Ascending aorta (tissue), 2 donors: Measurements from ENCODE around the gene MORN5. TPM values are rescaled to one million over a fixed set of nuclear protein-coding genes. Genes with fewer than 3 reads are reported as not detected.

Experiments used
- DNase-seq, 2 donors: peaks; one replicate each; pipeline ENCODE4 v3.0.0-alpha.2; 2019; ENCODE audit warnings: low spot score in 2 of 2
- H3K27ac ChIP-seq, 2 donors: fragments of 200-600 bp; sonication (generic); one replicate each; pipeline ENCODE4 v1.5.1; 2016 to 2017; ENCODE audit warnings: mild to moderate bottlenecking in 1 of 2
- H3K27me3 ChIP-seq: fragments of 200-600 bp; sonication (generic); one replicate; pipeline ENCODE4 v1.5.1; 2017
- H3K36me3 ChIP-seq, 2 donors: fragments of 200-600 bp; sonication (generic); one replicate each; pipeline ENCODE4 v1.5.1; 2016
- H3K4me1 ChIP-seq, 2 donors: fragments of 200-600 bp; sonication (generic); one replicate each; pipeline ENCODE4 v1.5.1; 2016 to 2017; ENCODE audit warnings: mild to moderate bottlenecking in 1 of 2
- H3K4me3 ChIP-seq, 2 donors: fragments of 200-600 bp; sonication (generic); one replicate each; pipeline ENCODE4 v1.5.1; 2016 to 2017; ENCODE audit warnings: mild to moderate bottlenecking in 1 of 2
- H3K9me3 ChIP-seq, 2 donors: fragments of 200-600 bp; sonication (generic); one replicate each; pipeline ENCODE4 v1.5.1; 2016
- intact Hi-C: fragments of 100-400 bp; cut with DNase I; formaldehyde crosslinking; loops from one replicate; pipeline ENCODE4 v1.15.1; 2023
- total RNA-seq: library from RNA; depleted of rRNA; stranded (reverse); fragments of >200 nt; gene quantifications from one replicate; pipeline ENCODE4 v1.1.0, GENCODE V29; 2016
- TF ChIP-seq, protein P1 (sequence below), 3 experiments: fragments of 200-600 bp in 2 of 3; fragments of 450-650 bp in 1 of 3; sonication (generic) in 2 of 3; IDR thresholded peaks; one replicate each; pipeline ENCODE4 v1.5.1; 2016 to 2019; ENCODE audit warnings: antibody characterized with exemption in 3 of 3, mild to moderate bottlenecking in 1 of 3, moderate library complexity in 1 of 3

MORN5 gene
- total RNA-seq, 1 donor from 2014 or later, result not detected

DNA sequence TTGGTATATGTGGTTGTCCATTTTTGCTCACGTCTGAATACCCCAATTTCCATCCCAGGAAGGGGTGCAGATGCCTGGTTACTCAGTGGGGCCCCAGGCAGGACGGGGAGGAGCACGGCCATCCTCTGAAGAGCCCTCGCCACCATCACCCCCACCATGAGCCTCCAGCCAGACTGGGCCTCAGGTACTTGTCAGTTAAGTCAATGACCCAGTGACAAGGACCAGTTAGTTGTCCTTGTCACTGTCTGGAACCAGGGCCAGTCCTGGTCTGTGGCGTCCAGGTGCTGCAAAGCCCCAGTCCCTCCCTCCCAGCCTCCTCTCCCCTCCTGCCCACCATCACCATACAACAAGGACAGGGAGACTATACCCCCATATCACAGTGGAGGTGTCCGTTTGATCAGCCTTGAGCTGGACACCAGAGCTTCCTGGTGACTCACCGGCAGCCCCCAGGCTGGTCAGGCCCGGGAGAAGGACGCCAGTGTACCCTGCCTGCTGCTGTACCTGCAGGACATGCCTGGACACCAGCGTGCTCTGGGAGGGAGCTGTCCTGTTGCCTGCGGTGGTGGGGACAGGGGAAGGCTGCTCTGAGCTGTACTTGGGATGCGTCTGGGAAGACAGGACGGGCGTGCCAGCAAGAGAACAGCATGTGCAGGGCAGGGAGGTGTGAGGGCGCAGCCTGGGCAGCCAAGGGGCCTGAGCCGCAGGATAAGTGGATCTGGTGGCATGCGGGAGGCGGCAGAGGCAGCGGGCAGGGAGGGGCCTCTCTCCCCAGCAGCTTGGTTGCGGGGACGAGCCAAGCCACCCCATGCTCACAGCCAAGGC lies 34.0 kb upstream of the MORN5 start:
- Histone ChIP-seq H3K27ac (no peak overlapping the region), H3K36me3 (no peaks in the 10 kb centered on the region), H3K4me1 (peaks cover 7 to 12% of the 10 kb centered on the region in 2 donors), H3K4me3 (peak overlapping the region; percentile 31 to 42), H3K9me3 (no peaks in the 10 kb centered on the region), H3K27me3 (no peaks in the 10 kb centered on the region)
- intact Hi-C loops, result loop anchor here (1.0 to 10.0 kb wide), 3 partner anchors 225 to 689 kb away; no protein-coding TSS in a partner anchor
- no peak for DNase-seq
- TF ChIP-seq, protein P1, sequence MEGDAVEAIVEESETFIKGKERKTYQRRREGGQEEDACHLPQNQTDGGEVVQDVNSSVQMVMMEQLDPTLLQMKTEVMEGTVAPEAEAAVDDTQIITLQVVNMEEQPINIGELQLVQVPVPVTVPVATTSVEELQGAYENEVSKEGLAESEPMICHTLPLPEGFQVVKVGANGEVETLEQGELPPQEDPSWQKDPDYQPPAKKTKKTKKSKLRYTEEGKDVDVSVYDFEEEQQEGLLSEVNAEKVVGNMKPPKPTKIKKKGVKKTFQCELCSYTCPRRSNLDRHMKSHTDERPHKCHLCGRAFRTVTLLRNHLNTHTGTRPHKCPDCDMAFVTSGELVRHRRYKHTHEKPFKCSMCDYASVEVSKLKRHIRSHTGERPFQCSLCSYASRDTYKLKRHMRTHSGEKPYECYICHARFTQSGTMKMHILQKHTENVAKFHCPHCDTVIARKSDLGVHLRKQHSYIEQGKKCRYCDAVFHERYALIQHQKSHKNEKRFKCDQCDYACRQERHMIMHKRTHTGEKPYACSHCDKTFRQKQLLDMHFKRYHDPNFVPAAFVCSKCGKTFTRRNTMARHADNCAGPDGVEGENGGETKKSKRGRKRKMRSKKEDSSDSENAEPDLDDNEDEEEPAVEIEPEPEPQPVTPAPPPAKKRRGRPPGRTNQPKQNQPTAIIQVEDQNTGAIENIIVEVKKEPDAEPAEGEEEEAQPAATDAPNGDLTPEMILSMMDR (IDR thresholded peaks at IDR 0.05), result no peak

DNA sequence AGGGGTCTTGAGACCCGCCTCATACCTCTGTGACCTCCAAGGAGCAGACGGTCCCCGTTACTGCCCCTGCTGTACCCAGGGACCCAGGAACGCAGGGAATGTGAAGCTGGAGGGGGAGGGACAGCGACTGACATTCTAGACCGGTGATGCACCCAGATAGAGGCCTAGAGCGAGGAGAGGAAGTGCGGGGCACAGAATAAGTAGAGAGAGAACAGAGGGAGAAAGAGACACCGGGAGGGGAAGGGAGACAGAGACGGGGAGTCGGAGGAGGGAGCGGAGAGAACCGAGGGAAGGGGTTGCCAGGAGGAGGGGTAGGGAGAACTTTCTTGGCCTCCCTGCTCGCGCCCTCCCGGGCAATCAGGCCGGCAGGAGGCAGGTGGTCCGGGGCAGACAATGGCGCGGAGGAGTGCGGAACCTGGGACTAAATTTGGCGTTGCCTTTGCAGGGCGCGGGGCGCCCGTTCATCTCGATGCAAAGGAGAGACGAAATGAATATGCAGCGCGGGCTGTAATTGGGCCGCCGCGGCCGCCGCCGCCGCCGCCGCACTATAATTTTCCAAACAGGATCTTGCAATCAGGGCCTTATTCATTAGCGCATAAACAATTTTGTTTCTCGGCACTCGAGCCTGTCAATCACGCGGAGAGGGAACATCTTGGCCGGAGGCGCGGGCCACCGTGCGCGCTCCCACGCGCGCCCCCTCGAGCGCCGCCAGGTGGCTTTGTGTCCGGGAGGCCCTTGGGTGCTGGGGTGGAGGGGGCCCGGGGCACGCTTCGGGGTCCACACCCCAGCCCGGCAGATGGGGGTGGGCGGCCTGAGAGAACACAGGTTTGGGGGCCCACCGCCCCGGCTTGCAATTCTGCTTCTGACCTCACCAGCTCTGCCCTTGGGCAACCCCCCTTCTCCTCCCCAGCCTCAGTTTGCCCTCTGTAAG lies 33.1 kb upstream of the MORN5 start:
- Histone ChIP-seq H3K27me3 (peaks cover 2% of the 10 kb centered on the region), H3K36me3 (no peaks in the 10 kb centered on the region), H3K4me1 (peaks cover 7 to 12% of the 10 kb centered on the region in 2 donors), H3K27ac (no peak overlapping the region), H3K4me3 (peak overlapping the region; percentile 31 to 42), H3K9me3 (no peaks in the 10 kb centered on the region)
- TF ChIP-seq, protein P1 (IDR thresholded peaks at IDR 0.05), result no peak
- intact Hi-C loops, result loop anchor here (10.0 kb wide), 2 partner anchors 328 to 688 kb away; no protein-coding TSS in a partner anchor
- no peak for DNase-seq

DNA sequence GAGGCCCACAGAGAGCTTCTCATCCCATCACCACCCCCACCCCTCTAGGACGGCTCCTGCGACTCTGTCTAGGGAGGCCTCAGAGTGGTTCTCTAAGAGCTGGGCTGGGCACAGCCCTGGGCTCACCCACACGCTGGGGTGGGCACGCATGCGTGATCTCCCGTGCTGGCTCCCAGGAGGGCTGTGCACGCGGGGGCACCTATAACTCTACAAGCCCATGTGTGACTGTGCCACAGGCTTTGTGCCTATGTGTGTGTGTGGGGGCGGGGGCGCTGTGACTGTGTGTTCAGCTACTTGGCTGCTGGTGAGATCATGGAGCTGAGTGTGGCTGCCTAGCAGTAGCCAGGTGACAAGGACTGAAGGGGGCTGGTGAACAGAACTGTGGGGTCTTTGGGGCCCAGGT lies 32.3 kb upstream of the MORN5 start:
- Histone ChIP-seq H3K27me3 (peaks cover 5% of the 10 kb centered on the region), H3K27ac (no peak overlapping the region), H3K4me3 (no peak overlapping the region), H3K4me1 (peaks cover 7 to 12% of the 10 kb centered on the region in 2 donors), H3K9me3 (no peaks in the 10 kb centered on the region), H3K36me3 (no peaks in the 10 kb centered on the region)
- intact Hi-C loops, result loop anchor here (10.0 kb wide), 2 partner anchors 327 to 687 kb away; no protein-coding TSS in a partner anchor
- TF ChIP-seq, protein P1 (IDR thresholded peaks at IDR 0.05), result no peak
- no peak for DNase-seq

DNA sequence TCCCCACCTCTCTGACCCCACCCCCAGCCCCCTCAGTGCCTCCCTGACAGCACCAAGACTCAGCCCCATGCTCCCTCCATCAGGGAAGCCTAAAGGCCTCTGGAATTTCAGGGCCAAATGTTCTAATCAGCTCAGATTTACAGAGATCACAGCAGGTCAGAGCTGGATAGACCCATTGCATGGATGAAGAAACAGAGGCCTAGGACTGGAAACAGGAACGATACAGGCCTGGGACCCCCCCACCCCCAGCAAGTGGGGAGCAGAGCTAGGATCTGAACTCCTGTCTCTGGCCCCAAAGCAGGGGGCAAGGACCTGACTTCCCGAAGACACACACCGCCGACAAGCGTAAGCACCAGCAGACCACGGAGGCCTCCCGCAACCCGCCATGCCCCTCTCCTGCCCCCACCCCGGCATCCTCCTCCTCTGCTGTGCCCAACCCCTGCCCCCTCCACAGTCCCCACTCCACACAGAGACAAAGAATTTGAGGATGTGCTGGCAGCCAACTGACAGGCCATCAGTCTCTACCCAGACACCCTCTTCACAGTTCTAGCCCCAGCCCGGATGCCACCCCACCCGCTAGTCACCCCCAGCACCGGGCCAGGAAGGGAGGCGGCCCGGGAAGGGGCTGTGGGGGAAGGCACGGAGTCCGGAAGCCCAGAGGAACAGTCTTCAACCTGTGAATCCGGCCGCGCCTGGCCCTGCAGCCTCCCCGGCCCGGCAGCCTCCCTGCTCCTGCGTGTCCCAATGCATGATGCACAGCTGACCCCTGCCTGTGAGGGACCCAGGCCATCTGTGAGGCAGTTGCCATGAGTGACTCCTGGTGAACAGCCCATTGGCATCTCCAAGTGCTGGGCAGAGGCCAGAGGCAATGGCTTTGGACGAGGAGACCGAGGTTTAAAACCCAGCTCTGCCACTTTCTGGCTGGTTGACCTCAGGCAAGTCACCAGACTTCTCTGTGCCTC lies 31.4 kb upstream of the MORN5 start:
- Histone ChIP-seq H3K4me1 (peaks cover 7 to 12% of the 10 kb centered on the region in 2 donors), H3K4me3 (no peak overlapping the region), H3K27ac (no peak overlapping the region), H3K9me3 (no peaks in the 10 kb centered on the region), H3K27me3 (peaks cover 5% of the 10 kb centered on the region), H3K36me3 (no peaks in the 10 kb centered on the region)
- TF ChIP-seq, protein P1 (IDR thresholded peaks at IDR 0.05), result no peak
- DNase-seq, result no peak
- intact Hi-C loops, result loop anchor here (2.0 to 10.0 kb wide), 3 partner anchors 229 to 687 kb away; no protein-coding TSS in a partner anchor
